Thymus (tissue), 11 donors: ENCODE results near the gene CDHR2. TPM values are rescaled to one million over a fixed set of nuclear protein-coding genes. Genes with fewer than 3 reads are reported as not detected.

ENCODE experiments used
- DNase-seq, 9 donors: peaks; one replicate each; pipeline ENCODE4 v3.0.0-alpha.2; 2013; ENCODE audit warnings: low spot score in 9 of 9, low read depth in 6 of 9, missing footprints in 1 of 9
- H3K27ac ChIP-seq, 2 donors: one replicate each; pipeline ENCODE4 v1.5.1; 2013; ENCODE audit warnings: control low read depth in 1 of 2, low read depth in 1 of 2, low read length in 1 of 2, mild to moderate bottlenecking in 1 of 2, moderate library complexity in 1 of 2
- H3K27me3 ChIP-seq, 2 donors: one replicate each; pipeline ENCODE4 v1.5.1; 2013; ENCODE audit warnings: low read length in 1 of 2; ENCODE audit not compliant: control insufficient read depth in 2 of 2, insufficient read depth in 1 of 2
- H3K36me3 ChIP-seq, 2 donors: one replicate each; pipeline ENCODE4 v1.5.1; 2013; ENCODE audit warnings: low read length in 1 of 2, mild to moderate bottlenecking in 1 of 2, moderate library complexity in 1 of 2; ENCODE audit not compliant: control insufficient read depth in 2 of 2, insufficient read depth in 2 of 2
- H3K4me1 ChIP-seq, 2 donors: one replicate each; pipeline ENCODE4 v1.5.1; 2013; ENCODE audit warnings: low read length in 2 of 2; ENCODE audit not compliant: control insufficient read depth in 2 of 2, insufficient read depth in 2 of 2
- H3K4me3 ChIP-seq, 2 donors: one replicate each; pipeline ENCODE4 v1.5.1; 2013; ENCODE audit warnings: low read length in 2 of 2, control low read depth in 1 of 2, mild to moderate bottlenecking in 1 of 2
- H3K9me3 ChIP-seq, 2 donors: one replicate each; pipeline ENCODE4 v1.5.1; 2013; ENCODE audit warnings: low read length in 1 of 2, mild to moderate bottlenecking in 1 of 2; ENCODE audit not compliant: control insufficient read depth in 2 of 2, insufficient read depth in 1 of 2
- WGBS: extraction: QIAGEN DNeasy Blood & Tissue Kit; methylation state at CpG from one replicate; pipeline ENCODE4 v1.1.7; 2013; 5-methylcytosine and 5-hydroxymethylcytosine counted together
- polyA plus RNA-seq: library from polyadenylated mRNA; stranded (reverse); fragments of 200-250 nt; gene quantifications from one replicate; pipeline ENCODE4 v1.2.3, GENCODE V29; 2013
- total RNA-seq: library from RNA; stranded (reverse); fragments of 120-200 nt; gene quantifications from one replicate; pipeline ENCODE4 v1.2.4, GENCODE V29; 2013
- donor health status: healthy.

The CDHR2 gene
- total and polyA plus RNA-seq, 2 donors, result 0.07 to 0.33 TPM

GRCh38 chr5:176531902-176532493 is 17.1 kb upstream of the CDHR2 start:
- peaks cover 58 to 64% of the 10 kb centered on the region in 2 donors for H3K36me3 ChIP-seq
- WGBS, result 93% methylated on average over 28 of the region's 28 CpGs

GRCh38 chr5:176532795-176533194 is 16.3 kb upstream of the CDHR2 start:
- DNase-seq, result no peak
- peaks cover 52 to 56% of the 10 kb centered on the region in 2 donors for H3K36me3 ChIP-seq
- no peaks in the 10 kb centered on the region for H3K27me3 ChIP-seq
- 92% methylated on average over 9 of the region's 9 CpGs for WGBS
- H3K9me3 ChIP-seq, result peaks cover 8 to 31% of the 10 kb centered on the region in 2 donors
- peak overlapping the region; percentile 99 to 100 for H3K27ac ChIP-seq
- peak overlapping the region; percentile 85 to 98 for H3K4me3 ChIP-seq
- peaks cover 32 to 73% of the 10 kb centered on the region in 2 donors for H3K4me1 ChIP-seq

More at GRCh38 chr5:176531902-176532493, 17.1 kb upstream of the CDHR2 start:
- Histone ChIP-seq H3K4me1 (peaks cover 32 to 78% of the 10 kb centered on the region in 2 donors), H3K4me3 (no peak overlapping the region), H3K9me3 (peaks cover 8 to 31% of the 10 kb centered on the region in 2 donors), H3K27me3 (no peaks in the 10 kb centered on the region), H3K27ac (peak overlapping the region; percentile 79 to 92)
- no peak for DNase-seq

GRCh38 chr5:176533390-176533789 is 15.8 kb upstream of the CDHR2 start:
- H3K36me3 ChIP-seq, result peaks cover 46 to 50% of the 10 kb centered on the region in 2 donors

GRCh38 chr5:176533894-176534611 is 15.1 kb upstream of the CDHR2 start:
- Histone ChIP-seq H3K27ac (peak overlapping the region; percentile 99 to 100), H3K27me3 (no peaks in the 10 kb centered on the region), H3K4me1 (peaks cover 37 to 70% of the 10 kb centered on the region in 2 donors), H3K9me3 (peaks cover 8 to 31% of the 10 kb centered on the region in 2 donors), H3K4me3 (peak overlapping the region; percentile 85 to 98), H3K36me3 (peaks cover 39 to 44% of the 10 kb centered on the region in 2 donors)
- peak in 8 of 9 donors; percentile 43 to 85 (median 59) for DNase-seq
- WGBS, result 3% methylated on average over 10 of the region's 10 CpGs

More at GRCh38 chr5:176533390-176533789, 15.8 kb upstream of the CDHR2 start:
- Histone ChIP-seq H3K4me1 (peaks cover 36 to 71% of the 10 kb centered on the region in 2 donors), H3K27ac (peak overlapping the region; percentile 99 to 100), H3K27me3 (no peaks in the 10 kb centered on the region), H3K4me3 (peak overlapping the region; percentile 85 to 98), H3K9me3 (peaks cover 8 to 31% of the 10 kb centered on the region in 2 donors)
- WGBS, result 12% methylated on average over 8 of the region's 8 CpGs
- peak in 3 of 9 donors; percentile 29 to 67 (median 46) for DNase-seq

- Histone ChIP-seq H3K4me3 (peak overlapping the region; percentile 85 to 98), H3K4me1 (peaks cover 34 to 69% of the 10 kb centered on the region in 2 donors), H3K36me3 (peaks cover 33 to 38% of the 10 kb centered on the region in 2 donors)
Measured at GRCh38 chr5:176534640-176535039, 14.5 kb upstream of the CDHR2 start.

GRCh38 chr5:176535101-176535663 is 14.0 kb upstream of the CDHR2 start:
- H3K9me3 ChIP-seq, result peaks cover 8 to 22% of the 10 kb centered on the region in 2 donors
- peak overlapping the region; percentile 99 to 100 for H3K27ac ChIP-seq
- H3K36me3 ChIP-seq, result peaks cover 29 to 35% of the 10 kb centered on the region in 2 donors
- H3K4me1 ChIP-seq, result peaks cover 34 to 71% of the 10 kb centered on the region in 2 donors
- WGBS, result 24% methylated on average over 11 of the region's 11 CpGs
- H3K27me3 ChIP-seq, result no peaks in the 10 kb centered on the region
- peak overlapping the region; percentile 85 to 98 for H3K4me3 ChIP-seq
- DNase-seq, result peak in 4 of 9 donors; percentile 42 to 79 (median 50)

More at GRCh38 chr5:176534640-176535039, 14.5 kb upstream of the CDHR2 start:
- Histone ChIP-seq H3K27me3 (no peaks in the 10 kb centered on the region), H3K27ac (peak overlapping the region; percentile 99 to 100), H3K9me3 (peaks cover 8 to 27% of the 10 kb centered on the region in 2 donors)
- WGBS, result 67% methylated on average over 4 of the region's 4 CpGs
- no peak for DNase-seq

GRCh38 chr5:176535664-176536131 is 13.4 kb upstream of the CDHR2 start:
- H3K9me3 ChIP-seq, result peaks cover 6 to 17% of the 10 kb centered on the region in 2 donors
- H3K4me3 ChIP-seq, result peak overlapping the region; percentile 85 to 98
- 1% methylated on average over 9 of the region's 9 CpGs for WGBS
- H3K36me3 ChIP-seq, result peaks cover 24 to 31% of the 10 kb centered on the region in 2 donors
- H3K27me3 ChIP-seq, result no peaks in the 10 kb centered on the region
- H3K4me1 ChIP-seq, result peaks cover 34 to 72% of the 10 kb centered on the region in 2 donors
- peak overlapping the region; percentile 99 to 100 for H3K27ac ChIP-seq
- peak in 1 of 9 donors; percentile 16 for DNase-seq

GRCh38 chr5:176536132-176536901 is 12.8 kb upstream of the CDHR2 start:
- Histone ChIP-seq H3K27ac (peak overlapping the region; percentile 99 to 100), H3K4me1 (peaks cover 37 to 72% of the 10 kb centered on the region in 2 donors), H3K27me3 (no peaks in the 10 kb centered on the region), H3K36me3 (peaks cover 17 to 25% of the 10 kb centered on the region in 2 donors), H3K9me3 (peaks cover 3 to 11% of the 10 kb centered on the region in 2 donors), H3K4me3 (peak overlapping the region; percentile 85 to 98)
- WGBS, result under 1% methylated on average over 43 of the region's 43 CpGs
- DNase-seq, result peak in 7 of 9 donors; percentile 68 to 95 (median 85)
